GM19467 (cell line): ENCODE measurements around the gene OMP.
"Not testable (repeated sequence)": the region's sequence is repeated elsewhere in the genome, so short reads cannot be mapped to it uniquely, and the experiment has no call there.

Experiments
- ATAC-seq: cut with Tn5 transposase; IDR thresholded peaks from one replicate; pipeline ENCODE4 v1.9.1; 2021; ENCODE audit warnings: mild to moderate bottlenecking, moderate library complexity; ENCODE audit not compliant: unreplicated experiment

OMP gene

GRCh38 chr11:77102246-77103210 lies at the start of gene OMP:
Gene OMP, plus strand, starts transcription at chr11:77102840. Its CDS starts 0 bp downstream, at chr11:77102840.
- ATAC-seq = no peak

- ATAC-seq = no peak
Measured at GRCh38 chr11:77053217-77054015, 49.2 kb upstream of the OMP start.

- no peak for ATAC-seq
Measured at GRCh38 chr11:77054084-77054483, 48.6 kb upstream of the OMP start.

- no peak for ATAC-seq
Measured at GRCh38 chr11:77055101-77055561, 47.5 kb upstream of the OMP start.

- ATAC-seq = no peak
Measured at GRCh38 chr11:77055913-77056312, 46.7 kb upstream of the OMP start.

- ATAC-seq = no peak
Measured at GRCh38 chr11:77056814-77057402, 45.7 kb upstream of the OMP start.

- ATAC-seq = no peak
Measured at GRCh38 chr11:77057938-77058474, 44.6 kb upstream of the OMP start.

- ATAC-seq = no peak
Measured at GRCh38 chr11:77058900-77059299, 43.7 kb upstream of the OMP start.

GRCh38 chr11:77059806-77060205 lies 42.8 kb upstream of the OMP start:
- no peak for ATAC-seq

GRCh38 chr11:77060234-77060633 lies 42.4 kb upstream of the OMP start:
- ATAC-seq = no peak

- not testable (repeated sequence) for ATAC-seq
Measured at GRCh38 chr11:77061258-77061657, 41.4 kb upstream of the OMP start.

- no peak for ATAC-seq
Measured at GRCh38 chr11:77062924-77063323, 39.7 kb upstream of the OMP start.

- no peak for ATAC-seq
Measured at GRCh38 chr11:77063407-77063806, 39.2 kb upstream of the OMP start.

GRCh38 chr11:77063861-77064260 lies 38.8 kb upstream of the OMP start:
- no peak for ATAC-seq

- ATAC-seq = no peak
Measured at GRCh38 chr11:77064648-77065217, 37.9 kb upstream of the OMP start.

- peak; percentile 3 for ATAC-seq
Measured at GRCh38 chr11:77065878-77066228, 36.8 kb upstream of the OMP start.

- ATAC-seq = peak; percentile 87
Measured at GRCh38 chr11:77066229-77067042, 36.2 kb upstream of the OMP start, which contains the start of gene CAPN5. Gene CAPN5, plus strand, starts transcription at chr11:77066971. Its CDS starts 17,916 bp downstream, at chr11:77084887.

GRCh38 chr11:77067861-77068443 lies 34.7 kb upstream of the OMP start:
- no peak for ATAC-seq
